ENCODE results near the gene PDK4.

PDK4 gene

GRCh38 chr7:95596198-95597063 is at the start of gene PDK4:
PDK4 (minus strand) TSS chr7:95596516; CDS start chr7:95596293, 223 bp downstream.
- H3K27ac Mint-ChIP-seq: peak within 1 kb of the TSS; percentile 87 to 94 (median 90)
- H3K9me3 Mint-ChIP-seq: no peaks in the 10 kb centered on the region
- peak within 1 kb of the TSS; percentile 89 to 93 (median 93) for H3K4me3 Mint-ChIP-seq
- TF ChIP-seq CTCF (IDR thresholded peaks at IDR 0.05; ENCODE audit: unreplicated experiment in 3 of 3): no peak
- H3K27me3 Mint-ChIP-seq (ENCODE audit: low read depth): peaks cover 3% of the 10 kb centered on the region
- peaks cover 6% of the 10 kb centered on the region for H3K36me3 Mint-ChIP-seq (ENCODE audit: low read depth)
- H3K4me1 Mint-ChIP-seq: peaks cover 34% of the 10 kb centered on the region

GRCh38 chr7:95642173-95642572 is 45.9 kb upstream of the PDK4 start:
- no peak overlapping the region for H3K27ac Mint-ChIP-seq
- no peaks in the 10 kb centered on the region for H3K4me1 Mint-ChIP-seq
- no peak overlapping the region for H3K4me3 Mint-ChIP-seq
- no peaks in the 10 kb centered on the region for H3K27me3 Mint-ChIP-seq (ENCODE audit: low read depth)
- H3K36me3 Mint-ChIP-seq (ENCODE audit: low read depth): no peaks in the 10 kb centered on the region
- H3K9me3 Mint-ChIP-seq: no peaks in the 10 kb centered on the region
- TF ChIP-seq CTCF (IDR thresholded peaks at IDR 0.05; ENCODE audit: unreplicated experiment in 3 of 3): no peak

- H3K9me3 Mint-ChIP-seq: no peaks in the 10 kb centered on the region
- no peaks in the 10 kb centered on the region for H3K36me3 Mint-ChIP-seq (ENCODE audit: low read depth)
- H3K4me3 Mint-ChIP-seq: no peak overlapping the region
- no peak overlapping the region for H3K27ac Mint-ChIP-seq
- no peaks in the 10 kb centered on the region for H3K4me1 Mint-ChIP-seq
- TF ChIP-seq CTCF (IDR thresholded peaks at IDR 0.05; ENCODE audit: unreplicated experiment in 3 of 3): no peak
- no peaks in the 10 kb centered on the region for H3K27me3 Mint-ChIP-seq (ENCODE audit: low read depth)
Measured at GRCh38 chr7:95636140-95636940, 40.0 kb upstream of the PDK4 start.

- Mint-ChIP-seq H3K27ac (no peak overlapping the region), H3K36me3 (ENCODE audit: low read depth) (no peaks in the 10 kb centered on the region), H3K27me3 (ENCODE audit: low read depth) (no peaks in the 10 kb centered on the region), H3K4me3 (no peak overlapping the region), H3K4me1 (peaks cover 4% of the 10 kb centered on the region), H3K9me3 (no peaks in the 10 kb centered on the region)
- TF ChIP-seq CTCF (IDR thresholded peaks at IDR 0.05; ENCODE audit: unreplicated experiment in 3 of 3): no peak
Measured at GRCh38 chr7:95632609-95633008, 36.3 kb upstream of the PDK4 start.

GRCh38 chr7:95631527-95631926 is 35.2 kb upstream of the PDK4 start:
- H3K4me3 Mint-ChIP-seq: no peak overlapping the region
- H3K9me3 Mint-ChIP-seq: no peaks in the 10 kb centered on the region
- H3K36me3 Mint-ChIP-seq (ENCODE audit: low read depth): no peaks in the 10 kb centered on the region
- no peak for TF ChIP-seq CTCF (IDR thresholded peaks at IDR 0.05; ENCODE audit: unreplicated experiment in 3 of 3)
- H3K27me3 Mint-ChIP-seq (ENCODE audit: low read depth): no peaks in the 10 kb centered on the region
- no peak overlapping the region for H3K27ac Mint-ChIP-seq
- H3K4me1 Mint-ChIP-seq: peaks cover 4% of the 10 kb centered on the region
